HepG2 (cell line): ENCODE measurements around the gene LGI4. TPM values are rescaled to one million over a fixed set of nuclear protein-coding genes. Genes with fewer than 3 reads are reported as not detected.

Experiments used
- ATAC-seq: fragments of 200-7000 bp; cut with Tn5 transposase; 3 replicates; pipeline ENCODE4 v1.9.1; 2020; ENCODE audit warnings: mild to moderate bottlenecking, moderate library complexity
- BruUV-seq: library from RNA; stranded (reverse); fragments of 400-500 nt; replicated peaks from 2 replicates; lab custom pipeline; 2021; lab: Mats Ljungman, UMichigan
- CTCF ChIA-PET: fragments of 300-600 bp; formaldehyde crosslinking; extraction: SDS; loops from one replicate; lab custom pipeline; 2021; ENCODE audit warnings: low total read pairs, inconsistent platforms, low intra/inter-chr PET ratio; lab: Yijun Ruan, JAX
- POLR2A ChIA-PET: fragments of 350-600 bp; sonication (Branson Sonifier 250); formaldehyde crosslinking; loops from one replicate; lab custom pipeline; 2020; ENCODE audit warnings: antibody characterized with exemption, inconsistent platforms; lab: Yijun Ruan, JAX
- DNase-seq: peaks from one replicate; pipeline ENCODE4 v3.0.0-alpha.2; 2015; ENCODE audit warnings: low spot score
- FAIRE-seq: peaks from 3 replicates; lab custom pipeline; 2011; peaks lifted over from hg19 to GRCh38; lab: Jason Lieb, UNC
- H2AFZ ChIP-seq: one replicate; pipeline ENCODE4 v1.6.1; 2011; ENCODE audit warnings: low read length, inconsistent platforms
- H3K27ac ChIP-seq: fragments of 300-600 bp; 3 replicates; pipeline ENCODE4 v1.8.0; 2011; ENCODE audit warnings: mixed run types, mild to moderate bottlenecking, mixed read lengths, low read length, inconsistent platforms; ENCODE audit not compliant: insufficient read depth; ENCODE audit errors: extremely low read length
- H3K27me3 ChIP-seq, 2 experiments: fragments of 200-600 bp in 1 of 2; 2 replicates in 1 of 2; 3 replicates in 1 of 2; pipeline versions ENCODE4 v1.6.0 to v1.8.0; 2011; ENCODE audit warnings: low read length in 2 of 2, mild to moderate bottlenecking in 2 of 2, moderate library complexity in 2 of 2, inconsistent platforms in 1 of 2; ENCODE audit not compliant: insufficient read depth in 2 of 2, control insufficient read depth in 1 of 2
- H3K36me3 ChIP-seq, 2 experiments: fragments of 200-600 bp in 1 of 2; replicated peaks in 1 of 2; 2 replicates in 1 of 2; 3 replicates in 1 of 2; pipeline versions ENCODE4 v1.5.1 to v1.8.0; 2011; ENCODE audit warnings: low read length in 2 of 2, inconsistent platforms in 1 of 2; ENCODE audit not compliant: insufficient read depth in 2 of 2, control insufficient read depth in 1 of 2
- H3K4me1 ChIP-seq: 2 replicates; pipeline ENCODE4 v1.5.1; 2012; ENCODE audit warnings: low read length, inconsistent platforms; ENCODE audit not compliant: insufficient read depth
- H3K4me2 ChIP-seq: 2 replicates; pipeline ENCODE4 v1.6.0; 2011; ENCODE audit warnings: low read depth, low read length, inconsistent platforms
- H3K4me3 ChIP-seq, 3 experiments: fragments of 200-600 bp in 1 of 3; sonication (generic), shearing (Covaris generic) in 1 of 3; replicated peaks in 1 of 3; 2 replicates each; pipeline ENCODE4 v1.5.1; 2011 to 2016; ENCODE audit warnings: low read length in 3 of 3, inconsistent platforms in 2 of 3, low read depth in 2 of 3, mild to moderate bottlenecking in 2 of 3, control low read depth in 1 of 3, mixed read lengths in 1 of 3; ENCODE audit not compliant: insufficient read depth in 1 of 3
- H3K79me2 ChIP-seq: one replicate; pipeline ENCODE4 v1.6.1; 2011; ENCODE audit warnings: low read length, inconsistent platforms; ENCODE audit not compliant: insufficient read depth
- H3K9ac ChIP-seq: 2 replicates; pipeline ENCODE4 v1.6.0; 2011; ENCODE audit warnings: mild to moderate bottlenecking, low read depth, low read length, inconsistent platforms; ENCODE audit not compliant: insufficient read depth
- H3K9me3 ChIP-seq: 2 replicates; pipeline ENCODE4 v1.5.1; 2012; ENCODE audit warnings: mild to moderate bottlenecking, low read length
- H4K20me1 ChIP-seq: 2 replicates; pipeline ENCODE4 v1.6.0; 2011; ENCODE audit warnings: inconsistent platforms, mild to moderate bottlenecking, low read length, moderate library complexity; ENCODE audit not compliant: insufficient read depth
- ZFP37 ChIP-seq: sonication (generic); formaldehyde crosslinking; IDR thresholded peaks from 2 replicates; pipeline ENCODE4 v1.4.0; 2020; ENCODE audit warnings: missing genetic modification reagents, borderline replicate concordance
- ZNF331 ChIP-seq: sonication (generic); formaldehyde crosslinking; IDR thresholded peaks from 2 replicates; pipeline ENCODE4 v1.4.0; 2020; ENCODE audit warnings: missing genetic modification reagents
- ZNF557 ChIP-seq: sonication (generic); formaldehyde crosslinking; IDR thresholded peaks from 2 replicates; pipeline ENCODE4 v1.4.0; 2020; ENCODE audit warnings: missing genetic modification reagents
- WGBS: methylation state at CpG from one replicate; pipeline ENCODE4 v1.1.6; 2017; ENCODE audit warnings: low lambda C conversion rate; 5-methylcytosine and 5-hydroxymethylcytosine counted together
- in situ Hi-C: cut with HindIII; loops from 2 replicates; pipeline ENCODE4 v1.10.0; 2017; ENCODE audit warnings: low pct_unique_long_range_greater_than_20kb; ENCODE audit not compliant: extremely low pct_ligation_motif_present
- intact Hi-C: fragments of 100-400 bp; cut with micrococcal nuclease; formaldehyde crosslinking; loops from one replicate; pipeline ENCODE4 v1.10.0; 2022; ENCODE audit not compliant: unreplicated experiment
- polyA plus RNA-seq, 8 experiments: library from polyadenylated mRNA; depleted of rRNA in 3 of 8; stranded (reverse) in 7 of 8; unstranded in 1 of 8; fragments of >200 nt; fragmentation: Illumina TruSeq in 4 of 8; extraction: Trizol in 4 of 8; gene quantifications; 2 replicates each; pipeline versions ENCODE4 v1.2.1 to v1.2.3, GENCODE V29; 2011 to 2016; ENCODE audit warnings: low read depth in 4 of 8, missing spikeins in 1 of 8, mixed read lengths in 1 of 8; ENCODE audit not compliant: insufficient read depth in 1 of 8
- total RNA-seq, 5 experiments: library from RNA; depleted of rRNA; stranded (reverse); fragments of >200 nt; fragmentation: Illumina TruSeq; extraction: Trizol; gene quantifications; 2 replicates each; pipeline ENCODE4 v1.2.3, GENCODE V29; 2016; ENCODE audit warnings: low read depth in 1 of 5
- TF ChIP-seq, protein P1 (sequence below), 2 experiments: sonication (generic) in 1 of 2; formaldehyde crosslinking in 1 of 2; IDR thresholded peaks; 2 replicates each; pipeline versions ENCODE4 v1.4.0 to v1.6.1; 2016 to 2020; ENCODE audit warnings: borderline replicate concordance in 1 of 2, low read depth in 1 of 2, mild to moderate bottlenecking in 1 of 2, missing genetic modification reagents in 1 of 2

Gene LGI4
- total and polyA plus RNA-seq, 2 of the 13 experiments (the other 11 are each of a cell fraction or from before 2014, with no cell fraction given), result 2.8 TPM; not detected in 1

GRCh38 chr19:35167251-35168119 is 32.6 kb upstream of the LGI4 start (continued):
- TF ChIP-seq, protein P1, sequence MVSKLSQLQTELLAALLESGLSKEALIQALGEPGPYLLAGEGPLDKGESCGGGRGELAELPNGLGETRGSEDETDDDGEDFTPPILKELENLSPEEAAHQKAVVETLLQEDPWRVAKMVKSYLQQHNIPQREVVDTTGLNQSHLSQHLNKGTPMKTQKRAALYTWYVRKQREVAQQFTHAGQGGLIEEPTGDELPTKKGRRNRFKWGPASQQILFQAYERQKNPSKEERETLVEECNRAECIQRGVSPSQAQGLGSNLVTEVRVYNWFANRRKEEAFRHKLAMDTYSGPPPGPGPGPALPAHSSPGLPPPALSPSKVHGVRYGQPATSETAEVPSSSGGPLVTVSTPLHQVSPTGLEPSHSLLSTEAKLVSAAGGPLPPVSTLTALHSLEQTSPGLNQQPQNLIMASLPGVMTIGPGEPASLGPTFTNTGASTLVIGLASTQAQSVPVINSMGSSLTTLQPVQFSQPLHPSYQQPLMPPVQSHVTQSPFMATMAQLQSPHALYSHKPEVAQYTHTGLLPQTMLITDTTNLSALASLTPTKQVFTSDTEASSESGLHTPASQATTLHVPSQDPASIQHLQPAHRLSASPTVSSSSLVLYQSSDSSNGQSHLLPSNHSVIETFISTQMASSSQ (IDR thresholded peaks at IDR 0.05; ENCODE audit: low read depth), result no peak
- TF ChIP-seq, protein P1 (CRISPR knock-in tag; IDR thresholded peaks at IDR 0.05; ENCODE audit: borderline replicate concordance), result no peak
- no peak for TF ChIP-seq ZNF557 (CRISPR knock-in tag)

GRCh38 chr19:35166100-35167063 is 31.5 kb upstream of the LGI4 start:
- Histone ChIP-seq H3K36me3 (no peaks in the 10 kb centered on the region), H4K20me1 (no peaks in the 10 kb centered on the region), H3K4me1 (no peaks in the 10 kb centered on the region), H3K4me3 (no peak overlapping the region), H3K79me2 (no peaks in the 10 kb centered on the region), H3K27ac (no peak overlapping the region), H3K9me3 (peaks cover 20% of the 10 kb centered on the region; the same call in 1 of the 2 replicates), H3K4me2 (no peak overlapping the region), H2AFZ (no peak overlapping the region), H3K27me3 (no peaks in the 10 kb centered on the region; a peak in 1 of 5 replicates), H3K9ac (no peak overlapping the region)
- ATAC-seq, result no peak
- DNase-seq, result no peak
- CTCF ChIA-PET, result no interaction called here
- in situ Hi-C loops, result no loop called here
- no TSS peak for BruUV-seq
- POLR2A ChIA-PET, result no interaction called here
- no peak for FAIRE-seq
- no peak for TF ChIP-seq ZFP37 (CRISPR knock-in tag)
- peak; percentile 99 for TF ChIP-seq ZNF331
- intact Hi-C loops, result no loop called here
- WGBS, result 61% methylated on average over 7 of the region's 7 CpGs
